Natural killer cell (primary cell): ENCODE results near the gene HNRNPC. TPM values are rescaled to one million over a fixed set of nuclear protein-coding genes. Genes with fewer than 3 reads are reported as not detected.

ENCODE experiments used
- ATAC-seq, 3 donors: fragments of 150-1000 bp in 2 of 3; fragments of 200-7000 bp in 1 of 3; cut with Tn5 transposase; 1 replicate in 1 of 3; 2 replicates in 2 of 3; pipeline ENCODE4 v1.10.0; 2021; ENCODE audit warnings: mild to moderate bottlenecking in 2 of 3, moderate library complexity in 2 of 3
- DNase-seq, 2 donors: peaks; one replicate each; pipeline versions ENCODE4 v3.0.0 to v3.0.0-alpha.2; 2013 to 2021; ENCODE audit warnings: mixed read lengths in 1 of 2
- H3K27ac ChIP-seq: one replicate; pipeline ENCODE4 v1.5.1; 2013; ENCODE audit warnings: mild to moderate bottlenecking, low read length
- H3K27me3 ChIP-seq: one replicate; pipeline ENCODE4 v1.6.1; 2013; ENCODE audit warnings: low read length; ENCODE audit not compliant: control insufficient read depth, insufficient read depth
- H3K36me3 ChIP-seq: one replicate; pipeline ENCODE4 v1.6.1; 2013; ENCODE audit warnings: low read length; ENCODE audit not compliant: control insufficient read depth, insufficient read depth
- H3K4me1 ChIP-seq: one replicate; pipeline ENCODE4 v1.6.1; 2013; ENCODE audit warnings: low read length; ENCODE audit not compliant: control insufficient read depth, insufficient read depth
- H3K4me3 ChIP-seq: one replicate; pipeline ENCODE4 v1.5.1; 2013; ENCODE audit warnings: low read length
- H3K9me3 ChIP-seq: one replicate; pipeline ENCODE4 v1.6.1; 2013; ENCODE audit warnings: low read length; ENCODE audit not compliant: control insufficient read depth, insufficient read depth
- H3K27ac Mint-ChIP-seq, 2 donors: one replicate each; pipeline ENCODE4 v1.8.0; 2022; ENCODE audit warnings: mild to moderate bottlenecking in 2 of 2, mixed read lengths in 2 of 2, moderate library complexity in 1 of 2
- H3K27me3 Mint-ChIP-seq, 2 donors: one replicate each; pipeline ENCODE4 v1.8.0; 2022; ENCODE audit warnings: low read depth in 2 of 2, mixed read lengths in 2 of 2
- H3K36me3 Mint-ChIP-seq: one replicate; pipeline ENCODE4 v1.8.0; 2022; ENCODE audit warnings: mixed read lengths
- H3K4me1 Mint-ChIP-seq, 2 donors: one replicate each; pipeline ENCODE4 v1.8.0; 2022; ENCODE audit warnings: mixed read lengths in 2 of 2
- H3K4me3 Mint-ChIP-seq: one replicate; pipeline ENCODE4 v1.8.0; 2022; ENCODE audit warnings: mild to moderate bottlenecking, moderate library complexity, mixed read lengths
- H3K9me3 Mint-ChIP-seq, 2 donors: one replicate each; pipeline ENCODE4 v1.8.0; 2022; ENCODE audit warnings: mixed read lengths in 2 of 2
- WGBS: methylation state at CpG from one replicate; pipeline ENCODE4 v1.1.7; 2013; ENCODE audit warnings: missing lambda C conversion rate; ENCODE audit not compliant: insufficient coverage; 5-methylcytosine and 5-hydroxymethylcytosine counted together
- intact Hi-C: fragments of 100-400 bp; cut with micrococcal nuclease; formaldehyde crosslinking; loops from one replicate; pipeline ENCODE4 v1.14.2; 2022
- total RNA-seq, 4 donors: library from RNA; stranded (reverse); fragments of 120-200 nt in 1 of 4; gene quantifications; one replicate each; pipeline versions ENCODE4 v1.2.3 to v1.2.4, GENCODE V29; 2013 to 2022
- TF ChIP-seq, protein P1 (sequence below): fragments of 200-600 bp; IDR thresholded peaks from one replicate; pipeline ENCODE4 v1.8.0; 2022; ENCODE audit warnings: antibody characterized with exemption

The HNRNPC gene
- total RNA-seq, 3 donors from 2014 or later (not counting 1 experiment from before 2014, with no cell fraction given) = 501 to 547 (median 515) TPM

DNA sequence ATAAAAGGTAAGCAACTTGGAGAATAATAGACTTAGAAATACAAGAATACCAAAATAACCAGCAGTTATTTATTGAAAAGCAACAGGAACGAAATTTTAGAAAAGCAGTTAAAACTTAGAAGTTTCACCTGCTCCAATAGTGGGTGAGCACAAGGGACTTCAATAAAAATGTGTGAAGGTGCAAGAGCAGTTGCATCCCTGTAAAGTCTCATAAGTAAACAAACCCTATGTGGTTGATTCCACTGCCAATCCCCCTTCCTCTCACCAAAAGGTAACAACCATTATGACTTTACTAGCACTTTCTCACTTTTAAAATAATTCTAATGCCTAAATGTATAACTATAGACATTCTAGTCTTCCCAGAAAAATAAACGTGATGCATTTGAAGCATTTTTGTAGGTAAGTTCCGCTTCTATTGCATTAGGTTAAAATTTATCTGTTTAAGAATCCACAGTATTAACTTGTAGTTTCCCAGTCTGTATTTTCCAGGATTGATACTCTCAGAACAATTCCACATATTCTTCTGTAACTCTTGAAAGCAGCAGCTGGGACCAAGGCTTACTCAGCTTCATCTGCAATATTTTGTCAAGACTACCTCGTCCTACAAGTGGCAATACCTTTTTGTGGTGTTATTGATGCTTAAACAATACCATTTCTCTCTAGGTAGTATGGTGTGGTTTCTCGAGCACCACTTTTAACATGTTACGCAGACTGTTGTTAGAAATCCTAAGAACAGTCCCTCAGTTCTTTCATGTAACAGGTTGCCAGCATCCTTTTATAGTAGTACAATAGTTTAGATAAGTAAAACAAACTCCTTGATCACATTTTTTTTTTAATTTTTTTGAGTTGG lies 32.1 kb downstream of the HNRNPC start:
- intact Hi-C loops = no loop called here
- no peak overlapping the region for H3K4me3 ChIP-seq
- H3K27me3 ChIP-seq = no peaks in the 10 kb centered on the region
- Mint-ChIP-seq H3K4me3 (no peak overlapping the region), H3K9me3 (no peaks in the 10 kb centered on the region), H3K27ac (peak overlapping the region; percentile 90 to 94), H3K4me1 (peaks cover 62 to 72% of the 10 kb centered on the region in 2 donors), H3K27me3 (no peaks in the 10 kb centered on the region), H3K36me3 (no peaks in the 10 kb centered on the region)
- 80% methylated on average over 1 of the region's 6 CpGs for WGBS
- H3K9me3 ChIP-seq = no peaks in the 10 kb centered on the region
- TF ChIP-seq, protein P1, sequence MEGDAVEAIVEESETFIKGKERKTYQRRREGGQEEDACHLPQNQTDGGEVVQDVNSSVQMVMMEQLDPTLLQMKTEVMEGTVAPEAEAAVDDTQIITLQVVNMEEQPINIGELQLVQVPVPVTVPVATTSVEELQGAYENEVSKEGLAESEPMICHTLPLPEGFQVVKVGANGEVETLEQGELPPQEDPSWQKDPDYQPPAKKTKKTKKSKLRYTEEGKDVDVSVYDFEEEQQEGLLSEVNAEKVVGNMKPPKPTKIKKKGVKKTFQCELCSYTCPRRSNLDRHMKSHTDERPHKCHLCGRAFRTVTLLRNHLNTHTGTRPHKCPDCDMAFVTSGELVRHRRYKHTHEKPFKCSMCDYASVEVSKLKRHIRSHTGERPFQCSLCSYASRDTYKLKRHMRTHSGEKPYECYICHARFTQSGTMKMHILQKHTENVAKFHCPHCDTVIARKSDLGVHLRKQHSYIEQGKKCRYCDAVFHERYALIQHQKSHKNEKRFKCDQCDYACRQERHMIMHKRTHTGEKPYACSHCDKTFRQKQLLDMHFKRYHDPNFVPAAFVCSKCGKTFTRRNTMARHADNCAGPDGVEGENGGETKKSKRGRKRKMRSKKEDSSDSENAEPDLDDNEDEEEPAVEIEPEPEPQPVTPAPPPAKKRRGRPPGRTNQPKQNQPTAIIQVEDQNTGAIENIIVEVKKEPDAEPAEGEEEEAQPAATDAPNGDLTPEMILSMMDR = no peak
- H3K27ac ChIP-seq = no peak overlapping the region
- H3K4me1 ChIP-seq = peaks cover 33% of the 10 kb centered on the region
- no peak for ATAC-seq
- peaks cover 44% of the 10 kb centered on the region for H3K36me3 ChIP-seq
- DNase-seq = no peak

DNA sequence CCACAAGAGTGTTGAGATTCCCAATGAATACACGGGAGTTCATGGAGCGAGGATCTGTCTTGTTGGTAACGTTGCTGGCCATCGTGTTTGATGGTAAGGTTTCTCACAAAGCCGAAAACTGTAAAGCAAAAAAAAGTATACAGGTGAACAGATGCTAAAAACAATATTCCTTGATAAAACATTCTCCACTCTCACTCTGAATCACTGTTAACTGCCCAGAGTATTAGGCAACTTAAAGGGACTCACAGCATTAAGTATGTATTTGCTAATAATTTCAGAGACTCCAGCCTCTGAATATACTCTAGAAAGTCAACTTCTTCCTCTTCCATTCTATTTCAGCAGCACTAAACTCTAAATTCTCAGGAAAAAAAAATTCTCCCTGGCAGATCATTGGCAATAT lies 35.1 kb downstream of the HNRNPC start:
- peaks cover 35% of the 10 kb centered on the region for H3K4me1 ChIP-seq

DNA sequence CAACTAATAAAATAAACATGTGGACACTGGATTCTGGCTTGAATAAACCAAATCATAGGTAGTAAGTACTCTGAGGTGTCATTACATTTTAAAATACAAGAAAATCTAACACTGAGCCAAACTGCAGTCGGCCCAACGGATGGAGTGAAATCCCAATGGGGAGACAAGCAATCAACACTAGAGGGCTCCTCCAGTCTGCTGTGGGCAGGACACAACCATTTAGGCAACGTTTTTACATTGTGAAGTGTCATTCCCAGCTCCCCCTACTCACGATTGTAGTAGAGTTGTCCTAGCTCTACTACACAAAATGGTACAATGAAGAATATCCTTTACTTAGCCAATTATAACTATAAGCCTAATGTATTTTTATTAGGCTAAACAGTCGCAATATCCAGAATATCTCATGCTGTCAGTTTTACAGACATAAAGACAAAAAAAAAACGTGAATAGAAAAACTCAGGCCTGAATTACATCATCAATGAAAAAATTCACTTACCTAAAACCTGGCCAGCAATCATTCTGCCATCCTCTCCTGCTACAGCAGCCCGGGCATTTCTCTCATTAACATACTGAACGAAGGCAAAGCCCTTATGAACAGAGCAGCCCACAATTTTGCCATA lies 35.7 kb downstream of the HNRNPC start:
- Histone ChIP-seq H3K9me3 (no peaks in the 10 kb centered on the region), H3K27ac (no peak overlapping the region), H3K36me3 (peaks cover 66% of the 10 kb centered on the region), H3K27me3 (no peaks in the 10 kb centered on the region), H3K4me3 (no peak overlapping the region), H3K4me1 (peaks cover 37% of the 10 kb centered on the region)
- no peaks in the 10 kb centered on the region for H3K9me3 Mint-ChIP-seq
- intact Hi-C loops = loop anchor here (5.0 kb wide), 1 partner anchor 149 kb away; the partner anchor contains the start of gene SUPT16H
- no peaks in the 10 kb centered on the region for H3K27me3 Mint-ChIP-seq
- H3K4me1 Mint-ChIP-seq = peaks cover 73 to 81% of the 10 kb centered on the region in 2 donors
- TF ChIP-seq, protein P1 = no peak
- peak overlapping the region; percentile 90 to 94 for H3K27ac Mint-ChIP-seq
- DNase-seq (peak in 1 of 2 donors; percentile 60), ATAC-seq (no peak)
- H3K4me3 Mint-ChIP-seq = no peak overlapping the region
- H3K36me3 Mint-ChIP-seq = peaks cover 7% of the 10 kb centered on the region
- 75% methylated on average over 8 of the region's 8 CpGs for WGBS

More for the DNA sequence above, 35.1 kb downstream of the HNRNPC start:
- intact Hi-C loops = loop anchor here (5.0 kb wide), 1 partner anchor 148 kb away; the partner anchor contains the start of gene SUPT16H
- no peak overlapping the region for H3K4me3 ChIP-seq
- TF ChIP-seq, protein P1 = no peak
- peaks cover 7% of the 10 kb centered on the region for H3K36me3 Mint-ChIP-seq
- 92% methylated on average over 5 of the region's 5 CpGs for WGBS
- peak overlapping the region; percentile 7 for H3K4me3 Mint-ChIP-seq
- H3K27ac ChIP-seq = no peak overlapping the region
- no peaks in the 10 kb centered on the region for H3K9me3 Mint-ChIP-seq
- no peaks in the 10 kb centered on the region for H3K27me3 ChIP-seq
- ATAC-seq (no peak), DNase-seq (no peak)
- no peaks in the 10 kb centered on the region for H3K9me3 ChIP-seq
- peaks cover 73 to 81% of the 10 kb centered on the region in 2 donors for H3K4me1 Mint-ChIP-seq
- H3K27ac Mint-ChIP-seq = peak overlapping the region; percentile 90 to 94
- peaks cover 69% of the 10 kb centered on the region for H3K36me3 ChIP-seq
- no peaks in the 10 kb centered on the region for H3K27me3 Mint-ChIP-seq
